Renal cortical epithelial cell (primary cell): ENCODE results near the gene ZNHIT3. TPM values are rescaled to one million over a fixed set of nuclear protein-coding genes. Genes with fewer than 3 reads are reported as not detected.
A peak's percentile ranks its signal among the peaks of the same experiment; 100 is the strongest.
"Not testable (repeated sequence)": the region's sequence is repeated elsewhere in the genome, so short reads cannot be mapped to it uniquely, and the experiment has no call there.

Experiments used
- DNase-seq: peaks from one replicate; pipeline ENCODE4 v3.0.0-alpha.2; 2011; ENCODE audit warnings: low read depth
- total RNA-seq: library from RNA; depleted of rRNA; stranded (reverse); fragments of >200 nt; gene quantifications from 2 replicates; pipeline ENCODE4 v1.2.3, GENCODE V29; 2014

Gene ZNHIT3
- 26.8 and 31.8 TPM in 2 replicates for total RNA-seq

DNA sequence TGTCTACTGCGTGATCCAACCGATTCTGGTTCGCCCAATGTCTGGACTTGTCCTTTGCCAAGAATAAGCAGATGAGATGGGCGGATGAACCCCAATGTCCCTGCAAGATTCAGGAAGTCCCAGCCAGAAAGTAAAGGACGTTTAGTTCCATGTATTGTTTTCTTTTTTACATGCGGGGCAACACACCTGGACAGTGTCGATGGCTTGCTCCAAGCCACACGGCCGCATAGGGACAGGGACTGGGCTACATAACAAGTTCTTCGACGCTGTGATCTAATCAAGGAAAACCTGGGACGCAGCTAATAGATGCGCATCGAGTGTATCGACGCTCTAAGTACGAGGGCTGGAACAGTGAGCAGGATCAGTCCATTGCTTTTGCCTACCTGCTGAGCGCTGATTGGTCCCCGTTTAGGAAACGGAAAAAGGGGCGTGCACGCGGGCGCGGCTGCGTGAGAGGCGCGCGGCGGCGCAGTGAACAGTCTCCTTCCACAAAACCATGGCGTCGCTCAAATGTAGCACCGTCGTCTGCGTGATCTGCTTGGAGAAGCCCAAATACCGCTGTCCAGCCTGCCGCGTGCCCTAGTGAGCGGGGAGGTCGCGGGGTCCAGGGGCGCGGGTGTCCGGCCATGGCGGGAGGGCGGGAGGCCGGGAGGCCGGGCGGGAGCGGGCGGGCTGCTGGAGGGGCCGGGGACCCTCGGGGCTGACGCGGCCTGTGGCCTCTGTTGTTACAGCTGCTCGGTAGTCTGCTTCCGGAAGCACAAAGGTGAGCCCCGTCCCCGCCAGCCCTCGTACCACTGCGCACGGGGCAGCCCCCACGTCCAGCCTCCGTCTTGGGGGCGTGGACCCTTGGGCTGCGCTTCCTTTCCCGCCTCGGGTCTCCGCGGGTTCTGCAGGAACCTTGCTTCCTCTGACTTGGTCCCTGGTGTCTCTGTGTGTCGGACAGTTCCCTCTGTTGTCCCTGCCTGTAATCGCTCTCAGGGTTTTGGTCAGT lies at the start of gene ZNHIT3:
Gene ZNHIT3 (plus strand): TSS at position 478 of the 991 bp plus-strand sequence. CDS start 19 bp downstream, at position 497.
- peak; percentile 90 for DNase-seq

DNA sequence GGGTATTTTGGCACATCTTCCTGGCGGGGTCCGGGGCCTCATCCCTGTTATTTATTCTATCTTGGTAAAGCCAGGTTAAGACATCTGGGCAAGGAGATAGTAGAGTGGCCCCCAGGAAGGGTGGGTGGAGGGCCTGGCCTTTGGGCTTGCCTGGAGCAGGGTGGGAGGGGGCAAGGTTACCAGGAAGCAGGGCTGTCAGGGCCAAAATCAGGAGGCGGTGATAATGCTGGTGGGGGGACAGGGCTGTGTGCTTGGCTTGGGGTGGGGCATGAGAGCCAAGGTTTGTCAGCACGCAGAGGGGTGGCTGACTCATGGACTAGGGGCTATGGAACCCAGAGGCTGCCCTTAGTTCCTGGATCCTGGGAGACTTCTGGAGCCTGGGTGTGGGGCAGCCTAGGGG lies 44.7 kb upstream of the ZNHIT3 start:
- not testable (repeated sequence) for DNase-seq

DNA sequence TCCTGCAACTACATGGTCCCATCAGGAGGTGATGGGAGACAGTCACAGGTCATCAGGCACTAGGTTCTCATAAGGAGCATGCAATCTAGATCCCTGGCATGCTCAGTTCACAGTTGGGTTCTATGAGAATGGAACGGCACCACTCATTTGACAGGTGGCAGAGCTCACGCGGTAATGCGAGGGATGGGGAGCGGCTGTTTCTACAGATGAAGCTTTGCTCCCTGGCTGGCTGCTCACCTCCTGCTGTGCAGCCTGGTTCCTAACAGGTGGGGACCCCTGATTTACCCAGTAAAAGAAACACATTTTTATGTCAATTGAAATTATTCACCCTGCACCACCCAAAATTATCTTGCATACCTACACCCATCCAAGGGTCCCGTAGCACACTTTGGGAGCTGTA lies 42.7 kb upstream of the ZNHIT3 start:
- no peak for DNase-seq

DNA sequence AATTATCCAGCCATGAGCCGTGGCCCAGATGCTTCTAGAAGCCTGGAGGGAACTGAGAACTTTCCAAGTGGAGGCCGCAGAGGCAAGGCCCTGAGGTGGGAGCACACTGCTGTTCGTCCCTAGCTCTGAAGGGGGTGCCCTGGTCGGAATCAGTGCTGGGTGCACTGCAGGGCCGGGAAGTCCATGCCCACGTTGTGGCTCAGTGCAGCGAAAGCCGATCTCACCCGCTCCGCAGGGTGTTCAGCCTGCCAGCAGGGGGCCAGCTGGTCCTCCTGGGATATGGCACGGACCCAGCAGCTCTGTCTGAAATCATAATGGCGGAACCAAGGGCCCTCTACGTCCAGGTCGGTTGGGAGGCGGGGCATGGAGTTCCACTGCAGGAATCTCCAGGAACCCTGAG lies 36.5 kb upstream of the ZNHIT3 start:
- not testable (repeated sequence) for DNase-seq

DNA sequence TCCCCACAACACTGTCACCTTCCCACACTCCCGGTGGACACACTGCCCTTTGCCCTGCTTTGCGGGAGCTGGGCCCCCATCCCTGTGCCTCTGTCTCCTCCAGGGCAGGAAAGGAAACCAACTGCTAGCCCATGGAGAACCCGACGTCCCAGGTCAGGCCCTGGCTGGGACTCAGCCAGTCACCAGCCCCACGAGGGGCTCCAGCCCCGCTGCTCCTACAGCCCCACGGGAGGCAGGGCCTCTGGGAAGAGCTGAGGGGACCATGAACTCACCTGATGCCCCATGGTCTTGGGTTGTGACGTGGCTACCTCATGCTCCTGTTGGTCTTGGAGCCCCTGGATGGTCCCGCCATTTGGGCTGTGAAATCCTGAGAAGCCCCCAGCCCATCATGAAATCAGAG lies 33.6 kb upstream of the ZNHIT3 start:
- not testable (repeated sequence) for DNase-seq

DNA sequence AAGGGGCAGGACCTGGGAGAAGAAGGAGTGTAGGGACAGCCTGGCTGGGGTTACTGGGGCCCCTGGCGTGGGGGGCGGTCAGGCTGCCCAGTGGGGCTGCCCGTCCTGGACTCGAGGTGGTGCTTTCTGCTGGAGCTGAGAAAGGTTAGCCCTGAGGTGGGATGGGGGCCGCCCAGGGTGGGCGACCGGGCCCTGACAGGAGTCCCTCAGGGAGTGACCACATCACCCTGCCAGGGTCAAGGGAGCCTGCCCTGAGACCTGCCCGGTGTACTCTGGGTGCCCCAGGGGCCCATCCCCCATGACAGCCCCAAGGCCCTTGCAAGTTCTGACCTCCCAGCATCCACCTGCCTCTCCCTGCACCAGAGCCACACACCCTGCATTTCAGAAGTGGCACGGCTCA lies 28.8 kb upstream of the ZNHIT3 start:
- not testable (repeated sequence) for DNase-seq

DNA sequence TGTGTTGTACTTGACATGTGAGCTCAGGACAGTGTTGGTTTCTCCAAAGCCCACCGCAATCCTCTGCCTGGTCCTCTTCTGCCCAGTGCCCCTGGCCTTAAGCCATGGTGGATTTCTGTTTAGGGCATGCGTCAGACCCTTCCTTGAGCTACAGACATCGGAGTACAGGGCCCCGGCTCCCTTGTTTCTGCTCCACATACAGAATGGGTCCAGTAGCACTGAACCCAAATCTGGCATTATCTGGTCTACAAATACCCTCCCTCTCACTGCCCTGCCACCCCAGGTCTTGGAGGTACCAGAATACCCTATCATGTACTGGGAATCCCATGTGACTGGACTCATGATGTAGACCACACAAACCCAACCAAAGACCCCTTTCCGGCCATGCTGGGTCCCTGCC lies 27.4 kb upstream of the ZNHIT3 start:
- no peak for DNase-seq

DNA sequence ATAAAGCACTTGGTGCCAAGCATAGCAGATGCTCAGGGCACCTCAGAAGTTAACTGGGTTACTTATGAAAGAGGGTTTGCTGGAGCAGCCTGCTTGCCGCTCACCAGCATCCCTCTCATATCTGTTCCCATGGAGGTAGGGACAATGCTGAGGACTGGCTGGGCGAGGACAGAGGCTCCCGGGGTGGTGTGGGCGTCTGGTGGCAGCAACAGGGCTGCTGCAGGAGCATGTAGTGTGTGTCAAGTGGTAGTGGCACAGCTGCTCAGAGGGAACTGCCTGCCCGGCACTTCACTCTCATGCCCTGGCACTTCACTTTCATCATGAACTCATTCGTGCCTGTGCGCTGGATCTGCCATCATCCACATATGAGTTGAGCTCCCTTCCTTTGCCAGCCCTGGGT lies 26.9 kb upstream of the ZNHIT3 start:
- DNase-seq: no peak

DNA sequence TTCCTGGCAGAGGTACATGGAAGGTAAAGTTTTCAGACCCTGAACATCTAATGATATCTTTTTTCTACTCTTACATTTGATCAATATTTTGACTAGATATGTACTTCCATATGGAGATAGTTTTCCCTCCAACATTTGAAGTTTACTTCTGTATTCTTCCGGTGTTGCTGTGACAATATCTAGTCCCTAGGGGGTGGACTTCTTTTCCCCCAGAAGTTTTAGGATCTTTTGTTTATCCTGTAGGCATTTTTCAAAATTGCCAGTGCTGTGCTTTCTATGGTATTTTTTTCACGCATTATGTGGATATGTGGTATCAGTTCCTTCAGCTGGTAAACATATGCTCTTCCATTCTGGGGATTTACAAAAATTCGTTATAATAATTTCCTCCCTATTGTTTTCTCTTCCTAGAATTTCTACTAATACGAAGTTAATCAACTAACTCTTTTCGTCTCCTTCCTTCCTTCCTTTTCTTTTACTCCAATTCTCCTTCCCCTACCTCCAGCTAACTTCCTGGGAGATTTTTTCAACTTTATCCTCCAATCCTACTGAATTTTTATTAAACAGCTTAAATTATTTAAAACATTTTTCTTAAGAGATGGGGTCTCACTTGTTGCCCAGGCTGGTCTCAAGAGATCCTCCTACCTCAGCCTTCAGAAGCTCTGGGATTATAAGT lies 26.1 kb upstream of the ZNHIT3 start:
- no peak for DNase-seq

DNA sequence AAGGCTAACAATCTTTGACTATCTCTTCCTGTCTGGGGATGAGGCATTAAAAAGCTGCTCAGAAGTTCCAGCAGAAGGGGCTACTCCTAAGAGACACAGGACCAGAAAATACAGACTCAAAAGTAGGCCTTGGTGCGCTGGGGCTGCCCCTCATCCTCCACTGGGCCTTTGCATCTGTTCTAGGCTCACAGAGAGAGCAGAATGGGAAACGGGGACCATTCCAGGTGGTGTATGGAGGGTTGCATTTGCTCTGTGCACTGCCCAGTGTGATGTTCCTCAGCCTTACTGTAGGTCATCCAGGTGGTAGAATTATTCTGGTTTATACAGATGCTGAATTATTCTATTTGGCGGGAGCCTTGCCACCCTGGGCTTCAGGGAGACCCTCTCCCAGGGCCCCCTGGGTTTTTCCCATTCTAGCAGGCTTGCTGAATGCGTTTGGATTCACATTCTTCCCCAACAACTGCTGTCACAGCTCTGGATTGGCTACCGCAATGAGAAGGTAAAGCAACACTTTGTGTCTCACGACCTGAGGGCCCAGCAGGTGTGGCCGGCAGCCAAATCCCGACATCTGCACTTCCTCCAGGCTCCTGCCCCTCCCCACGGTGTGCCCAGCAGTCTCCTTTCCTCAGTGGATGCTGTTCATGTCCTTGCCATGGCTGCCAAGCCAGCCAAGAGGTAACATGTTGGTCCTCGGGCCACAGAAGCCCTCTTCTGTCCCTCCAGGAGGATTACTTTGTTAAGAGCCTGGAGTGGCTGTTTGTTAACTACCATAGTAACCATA lies 25.0 kb upstream of the ZNHIT3 start:
- DNase-seq: no peak

DNA sequence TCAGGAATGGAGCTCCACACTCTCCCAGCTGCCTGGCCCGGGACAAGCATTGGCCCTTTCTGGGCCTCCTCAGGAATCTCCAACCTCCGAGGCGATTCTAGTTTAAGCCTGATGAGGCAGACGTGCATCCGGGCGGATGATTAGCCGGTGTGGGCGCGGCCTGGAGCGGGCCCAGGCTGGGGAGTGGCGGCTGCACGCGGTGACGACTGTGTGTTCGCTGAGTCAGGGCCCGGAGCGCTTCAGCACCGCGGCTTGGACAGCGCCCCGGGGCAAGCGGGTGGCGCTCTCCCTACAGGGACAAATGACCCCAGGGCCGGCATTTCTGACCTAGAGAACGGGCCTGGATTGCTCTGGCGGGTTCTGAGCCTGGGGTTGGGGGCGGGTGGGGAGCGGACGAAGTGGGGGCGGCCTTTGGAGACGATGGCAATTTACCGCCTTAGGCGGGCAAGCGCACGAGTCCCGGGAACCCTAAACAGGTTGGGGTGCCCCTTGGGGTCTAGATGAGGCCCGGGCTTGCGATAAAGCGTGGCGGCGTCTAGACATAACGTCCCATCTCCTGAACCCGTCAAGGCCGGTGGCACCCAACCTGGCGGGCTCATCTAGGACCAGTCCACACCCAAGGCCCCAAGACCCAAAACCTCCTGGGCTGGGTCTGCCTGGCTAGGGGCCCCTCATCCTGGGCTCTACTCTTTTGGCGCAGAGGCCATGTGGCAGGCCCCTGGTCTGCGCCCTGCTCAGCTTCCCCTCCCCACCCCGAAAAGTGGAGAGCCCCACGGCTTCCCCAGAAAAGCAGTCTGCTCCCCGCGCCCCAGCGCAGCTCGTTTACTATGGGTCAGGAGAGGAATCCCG lies 22.3 kb upstream of the ZNHIT3 start:
- DNase-seq: peak; percentile 66

DNA sequence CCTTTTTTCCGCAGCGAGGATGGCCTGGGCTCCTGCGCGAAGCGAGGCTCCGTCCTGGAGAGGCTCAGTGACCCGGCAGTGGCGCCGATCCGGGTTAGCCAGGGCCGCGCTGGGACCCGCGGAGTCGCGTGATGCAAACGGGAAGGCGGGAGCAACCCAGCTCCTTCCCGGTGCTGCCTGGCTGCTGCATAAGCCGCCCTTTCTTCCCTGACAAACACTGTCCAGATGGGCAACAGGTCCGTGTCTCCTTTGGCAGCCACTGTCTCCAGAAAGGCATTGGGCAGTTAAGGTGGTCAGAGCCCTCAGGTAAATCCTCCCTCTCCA lies 21.8 kb upstream of the ZNHIT3 start:
- no peak for DNase-seq

DNA sequence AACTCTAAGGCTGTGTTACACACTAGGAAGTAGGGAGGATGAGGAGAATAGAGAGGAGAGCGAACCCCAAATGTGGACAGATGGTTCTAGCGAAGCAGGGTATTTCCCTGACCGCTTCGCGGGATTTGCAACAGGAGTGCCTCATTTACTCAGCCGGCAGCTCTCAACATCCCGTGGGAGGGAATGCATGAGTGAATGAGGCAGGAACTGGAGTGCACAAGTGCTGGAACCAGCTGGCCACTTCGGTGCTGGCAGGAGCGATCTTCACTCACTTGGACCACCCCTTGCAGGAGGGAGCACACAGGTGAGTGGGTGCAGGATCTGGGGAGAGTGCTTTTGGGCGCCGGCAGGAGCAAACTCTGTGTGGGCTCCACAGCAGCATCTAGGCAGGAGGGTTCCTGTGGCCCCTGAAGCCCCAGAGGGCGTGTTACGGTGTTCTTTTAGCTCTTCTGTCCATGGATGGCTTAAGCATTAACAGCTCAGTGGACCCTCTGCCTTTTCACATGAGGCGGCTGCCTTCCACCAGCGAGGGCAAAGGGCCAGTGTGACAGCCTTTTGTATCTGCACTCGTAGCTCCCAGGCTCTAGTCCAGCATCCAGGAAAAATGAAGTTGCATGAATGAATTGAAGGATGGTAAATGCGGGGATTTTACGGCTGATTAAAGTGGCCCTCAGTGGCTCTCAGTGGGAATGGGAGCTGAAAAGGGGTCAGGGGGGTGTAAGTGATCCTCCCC lies 17.4 kb upstream of the ZNHIT3 start:
- peak; percentile 11 for DNase-seq

DNA sequence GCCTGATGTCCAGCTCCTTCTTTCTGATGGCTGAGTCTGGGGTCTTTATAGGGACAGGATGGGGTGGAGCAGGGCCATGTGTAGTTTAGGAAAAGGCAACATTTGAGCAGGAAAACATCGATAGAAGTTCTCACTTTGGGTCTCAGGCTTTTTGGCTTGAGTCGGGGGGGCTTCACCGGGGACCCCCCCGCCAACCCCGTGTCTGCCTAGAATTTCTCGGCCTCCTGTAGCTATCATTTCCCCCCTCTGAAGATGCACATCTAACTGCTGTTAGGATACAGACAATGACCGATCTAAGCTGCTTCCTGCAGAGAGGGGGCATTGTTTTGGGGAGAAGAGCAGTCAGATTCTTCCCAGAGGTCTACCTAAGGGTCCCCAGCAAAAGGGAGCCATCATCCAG lies 16.7 kb upstream of the ZNHIT3 start:
- no peak for DNase-seq

DNA sequence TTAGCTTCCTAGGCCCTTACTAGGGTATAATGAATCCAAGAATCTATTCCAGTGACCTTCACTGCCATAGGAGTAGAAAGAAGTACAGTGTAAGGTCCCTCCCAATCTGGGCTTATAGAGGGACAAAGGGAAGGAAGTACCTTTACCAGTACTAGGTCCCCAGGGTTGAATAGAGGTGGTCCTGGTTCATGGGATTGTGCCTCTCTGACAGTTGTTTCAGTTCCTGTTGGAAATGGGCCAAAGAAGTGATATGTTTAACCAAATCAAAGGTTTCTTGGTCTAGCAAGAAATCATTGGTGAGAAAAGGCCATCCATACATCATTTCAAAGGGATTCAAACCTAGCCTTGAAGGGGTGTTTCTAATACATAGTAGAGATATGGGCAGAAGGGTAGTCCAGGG lies 16.0 kb upstream of the ZNHIT3 start:
- no peak for DNase-seq

DNA sequence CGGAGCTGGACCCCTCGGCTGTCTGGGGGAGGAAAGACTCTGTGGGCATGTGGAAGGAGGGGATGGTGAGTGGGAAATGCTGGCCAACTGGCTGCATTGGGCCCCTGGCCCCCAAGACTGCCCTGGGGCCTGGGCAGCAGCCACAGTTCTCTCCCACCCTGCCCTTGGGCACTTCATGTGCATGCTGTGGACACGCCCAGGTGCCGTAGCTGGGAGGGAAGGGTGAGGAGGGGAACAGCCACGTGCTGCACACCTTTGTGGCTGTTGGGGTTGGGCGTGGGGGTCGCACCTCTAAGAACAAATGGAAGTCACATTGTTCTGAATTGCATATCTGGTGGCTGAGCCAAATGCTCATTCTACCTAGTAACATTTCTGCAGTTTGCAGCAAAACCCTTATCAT lies 11.9 kb upstream of the ZNHIT3 start:
- DNase-seq: no peak

DNA sequence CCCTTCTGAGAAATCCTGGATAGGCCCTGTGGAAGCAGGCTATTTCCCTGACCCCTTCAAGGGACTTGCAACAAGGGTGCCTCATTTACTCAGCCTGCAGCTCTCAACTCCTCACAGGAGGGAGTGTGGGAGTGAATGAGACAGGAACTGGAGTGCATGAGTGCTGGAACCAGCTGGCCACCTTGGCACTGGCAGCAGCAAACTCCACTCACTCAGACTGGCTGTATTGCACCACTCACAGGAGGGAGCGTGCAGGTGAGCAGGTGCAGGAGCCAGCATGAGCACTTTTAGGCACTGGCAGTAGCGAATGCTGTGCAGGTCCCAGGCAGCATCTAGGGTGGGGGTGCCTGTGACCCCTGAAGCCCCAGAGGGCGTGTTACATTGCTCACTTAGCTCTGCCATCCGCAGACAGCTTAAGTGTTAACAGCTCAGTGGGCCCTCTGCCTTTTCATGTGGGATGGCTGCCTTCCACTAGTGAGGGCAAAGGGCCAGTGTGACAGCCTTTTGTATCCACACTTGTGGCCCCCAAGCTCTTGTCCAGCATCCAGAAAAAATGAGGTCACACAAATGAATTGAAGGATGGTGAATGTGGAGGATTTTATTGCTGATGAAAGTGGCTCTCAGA lies 11.0 kb upstream of the ZNHIT3 start:
- no peak for DNase-seq

DNA sequence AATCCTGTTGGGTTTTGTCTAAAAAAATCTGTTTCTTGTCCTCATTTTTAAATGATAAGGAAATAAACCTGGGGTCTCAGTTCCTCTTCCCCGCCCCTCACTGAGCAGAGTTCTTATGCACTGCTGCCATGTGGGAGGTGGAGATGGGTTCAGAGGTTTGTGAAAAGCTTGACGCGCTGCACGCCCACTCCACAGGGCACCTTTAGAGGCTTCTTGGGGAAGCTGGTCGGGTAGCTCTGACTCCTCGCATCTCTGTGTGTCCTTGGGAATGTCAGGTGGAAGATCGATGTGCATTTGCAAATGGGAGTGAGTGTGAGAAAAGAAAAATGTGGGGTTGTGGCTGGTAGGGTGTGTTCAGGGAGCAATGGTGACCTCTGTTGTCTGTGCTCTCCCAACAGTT lies 4.7 kb upstream of the ZNHIT3 start:
- DNase-seq: no peak

DNA sequence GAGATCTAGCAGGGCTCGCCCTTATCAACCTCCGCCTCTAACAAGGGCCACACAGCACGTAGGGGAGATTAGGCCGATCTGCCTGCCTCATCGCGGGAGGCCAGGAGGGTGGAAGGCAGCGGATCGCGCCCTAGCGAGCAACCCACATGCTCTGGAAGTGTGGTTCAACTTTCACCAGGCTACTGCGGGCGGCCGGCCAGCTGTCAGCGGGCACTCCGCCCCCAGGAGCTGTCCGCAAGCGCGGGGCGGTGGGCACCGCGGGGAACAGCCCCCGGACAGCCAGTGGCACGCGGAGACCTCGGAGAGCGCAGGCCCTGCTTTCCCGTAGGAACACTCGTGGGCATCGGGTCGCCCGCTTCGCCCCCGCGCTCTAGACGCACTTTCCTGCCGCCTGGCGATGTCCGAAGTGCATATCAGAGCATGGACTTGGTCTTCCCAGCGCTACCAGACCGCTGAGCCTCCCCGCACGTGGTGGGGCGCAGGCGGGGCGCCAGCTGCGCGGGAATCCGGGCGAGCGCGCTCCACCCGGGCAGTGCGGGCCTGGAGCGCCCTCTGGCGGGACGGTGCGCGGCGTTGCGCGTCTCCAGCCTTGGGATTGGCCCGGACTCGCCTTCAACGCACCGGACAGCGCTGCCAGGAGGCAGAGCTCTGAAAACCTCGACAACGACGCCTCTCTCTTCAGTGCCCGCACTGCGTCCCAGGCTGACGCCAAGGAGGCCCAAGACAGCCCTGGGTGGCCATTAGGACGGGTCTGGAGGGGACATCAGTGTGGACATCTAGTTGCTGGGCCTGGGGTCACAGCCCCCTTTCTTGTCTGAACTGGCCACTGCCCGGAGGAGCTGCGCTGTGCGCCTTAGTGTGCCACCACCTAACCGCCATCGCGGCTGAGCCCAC lies 3.6 kb upstream of the ZNHIT3 start:
- DNase-seq: peak; percentile 24
